ENCODE measurements around the gene VPS39. TPM values are rescaled to one million over a fixed set of nuclear protein-coding genes. Genes with fewer than 3 reads are reported as not detected.

Gene VPS39
- total and polyA plus RNA-seq, 2 experiments from 2014 or later: 28.8 to 43.9 TPM

- Histone ChIP-seq H3K4me2 (no peak overlapping the region), H3K9me3 (ENCODE audit: low read depth) (no peaks in the 10 kb centered on the region), H3K9me2 (replicated peaks; ENCODE audit: insufficient read depth) (no peaks in the 10 kb centered on the region), H3K36me3 (replicated peaks; ENCODE audit: insufficient read depth, low read depth) (no peaks in the 10 kb centered on the region), H3K79me2 (no peaks in the 10 kb centered on the region), H3K27ac (no peak overlapping the region), H3K4me1 (ENCODE audit: insufficient read depth) (no peaks in the 10 kb centered on the region), H3K27me3 (no peaks in the 10 kb centered on the region), H3K4me3 (no peak overlapping the region), H2AFZ (no peak overlapping the region), H4K20me1 (ENCODE audit: insufficient read depth, poor library complexity, severe bottlenecking) (no peaks in the 10 kb centered on the region)
- TF ChIP-seq CTCF (IDR thresholded peaks at IDR 0.05; ENCODE audit: poor library complexity) (no peak), EZH2phosphoT487 (IDR thresholded peaks at IDR 0.05; ENCODE audit: low read depth, severe bottlenecking, unreplicated experiment) (no peak), EZH2 (IDR thresholded peaks at IDR 0.05; ENCODE audit: borderline replicate concordance) (no peak)
- DNase-seq (ENCODE audit: low spot score): no peak
- WGBS (ENCODE audit: low lambda C conversion rate, missing lambda C conversion rate): 89% methylated on average over 24 of the region's 24 CpGs
Measured at GRCh38 chr15:42146551-42147430, 61.3 kb downstream of the VPS39 start.

- 90% methylated on average over 29 of the region's 29 CpGs for WGBS (ENCODE audit: low lambda C conversion rate, missing lambda C conversion rate)
- H3K27me3 ChIP-seq: no peaks in the 10 kb centered on the region
- no peaks in the 10 kb centered on the region for H3K4me1 ChIP-seq (ENCODE audit: insufficient read depth)
- TF ChIP-seq EZH2phosphoT487 (IDR thresholded peaks at IDR 0.05; ENCODE audit: low read depth, severe bottlenecking, unreplicated experiment): no peak
- TF ChIP-seq CTCF (IDR thresholded peaks at IDR 0.05; ENCODE audit: poor library complexity): no peak
- TF ChIP-seq EZH2 (IDR thresholded peaks at IDR 0.05; ENCODE audit: borderline replicate concordance): no peak
- H2AFZ ChIP-seq: no peak overlapping the region
- H3K4me3 ChIP-seq: no peak overlapping the region
- no peaks in the 10 kb centered on the region for H3K9me3 ChIP-seq (ENCODE audit: low read depth)
- no peak overlapping the region for H3K4me2 ChIP-seq
- DNase-seq (ENCODE audit: low spot score): no peak
- H3K27ac ChIP-seq: no peak overlapping the region
- H3K36me3 ChIP-seq (replicated peaks; ENCODE audit: insufficient read depth, low read depth): no peaks in the 10 kb centered on the region
- H3K9me2 ChIP-seq (replicated peaks; ENCODE audit: insufficient read depth): no peaks in the 10 kb centered on the region
- no peaks in the 10 kb centered on the region for H4K20me1 ChIP-seq (ENCODE audit: insufficient read depth, poor library complexity, severe bottlenecking)
- H3K79me2 ChIP-seq: no peaks in the 10 kb centered on the region
Measured at GRCh38 chr15:42145546-42146455, 62.3 kb downstream of the VPS39 start.

- no peak overlapping the region for H3K4me2 ChIP-seq
- H3K4me3 ChIP-seq: no peak overlapping the region
- H3K27me3 ChIP-seq: no peaks in the 10 kb centered on the region
- no peak for TF ChIP-seq CTCF (IDR thresholded peaks at IDR 0.05; ENCODE audit: poor library complexity)
- TF ChIP-seq EZH2phosphoT487 (IDR thresholded peaks at IDR 0.05; ENCODE audit: low read depth, severe bottlenecking, unreplicated experiment): no peak
- no peak for TF ChIP-seq EZH2 (IDR thresholded peaks at IDR 0.05; ENCODE audit: borderline replicate concordance)
- no peaks in the 10 kb centered on the region for H3K9me2 ChIP-seq (replicated peaks; ENCODE audit: insufficient read depth)
- H3K27ac ChIP-seq: no peak overlapping the region
- no peak for DNase-seq (ENCODE audit: low spot score)
- H2AFZ ChIP-seq: no peak overlapping the region
- no peaks in the 10 kb centered on the region for H3K4me1 ChIP-seq (ENCODE audit: insufficient read depth)
- H4K20me1 ChIP-seq (ENCODE audit: insufficient read depth, poor library complexity, severe bottlenecking): no peaks in the 10 kb centered on the region
- H3K79me2 ChIP-seq: no peaks in the 10 kb centered on the region
- H3K9me3 ChIP-seq (ENCODE audit: low read depth): no peaks in the 10 kb centered on the region
- WGBS (ENCODE audit: low lambda C conversion rate, missing lambda C conversion rate): 88% methylated on average over 9 of the region's 9 CpGs
- no peaks in the 10 kb centered on the region for H3K36me3 ChIP-seq (replicated peaks; ENCODE audit: insufficient read depth, low read depth)
Measured at GRCh38 chr15:42144841-42145375, 63.2 kb downstream of the VPS39 start.

All from hepatocyte (in vitro differentiated cells).